GM21367 (cell line): ENCODE data around the gene CDK5RAP2.

ENCODE experiments used
- ATAC-seq: cut with Tn5 transposase; IDR thresholded peaks from one replicate; pipeline ENCODE4 v1.9.1; 2021; ENCODE audit not compliant: unreplicated experiment

The CDK5RAP2 gene

DNA sequence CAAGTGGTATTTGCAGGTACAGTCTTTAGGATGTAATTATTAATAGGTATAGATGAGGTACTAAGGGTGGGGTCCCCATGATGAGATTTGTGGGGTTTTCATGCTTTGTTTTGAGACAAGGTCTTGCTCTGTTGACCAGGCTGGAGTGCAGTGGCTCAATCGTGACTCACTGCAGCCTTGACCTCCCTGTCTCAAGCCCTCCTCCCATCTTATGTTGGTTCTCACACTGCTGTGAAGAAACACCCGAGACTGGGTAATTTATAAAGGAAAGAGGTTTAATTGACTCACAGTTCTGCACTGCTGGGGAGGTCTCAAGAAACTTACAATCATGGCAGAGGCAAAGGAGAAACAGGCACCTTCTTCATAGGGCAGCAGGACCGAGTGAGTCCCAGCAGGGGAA is 217.5 kb downstream of the CDK5RAP2 start:
- no peak for ATAC-seq

- no peak for ATAC-seq
These were observed 218.4 kb downstream of the CDK5RAP2 start for GRCh38 chr9:120361551-120361950.

DNA sequence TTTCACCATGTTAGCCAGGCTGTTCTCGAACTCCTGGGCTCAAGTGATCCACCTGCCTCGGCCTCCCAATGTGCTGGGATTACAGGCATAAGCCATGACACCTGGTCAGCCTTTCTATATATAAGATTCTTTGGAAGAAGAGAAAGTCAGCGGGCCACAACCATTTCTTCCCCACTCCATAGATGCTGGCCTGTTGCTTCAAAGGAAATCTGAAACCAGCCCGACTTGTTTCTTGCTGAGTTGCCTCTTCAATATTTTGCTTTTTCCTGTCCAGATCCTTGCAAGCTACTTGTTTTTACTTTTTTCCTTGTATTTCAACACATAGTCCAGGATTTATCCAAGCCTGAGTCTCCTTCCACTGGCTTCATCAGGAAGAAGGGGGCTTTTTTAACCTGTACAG is 219.5 kb downstream of the CDK5RAP2 start:
- no peak for ATAC-seq

- no peak for ATAC-seq
These were observed 219.9 kb downstream of the CDK5RAP2 start for GRCh38 chr9:120360046-120360445.

- no peak for ATAC-seq
These were observed 221.1 kb downstream of the CDK5RAP2 start for GRCh38 chr9:120358877-120359276.

DNA sequence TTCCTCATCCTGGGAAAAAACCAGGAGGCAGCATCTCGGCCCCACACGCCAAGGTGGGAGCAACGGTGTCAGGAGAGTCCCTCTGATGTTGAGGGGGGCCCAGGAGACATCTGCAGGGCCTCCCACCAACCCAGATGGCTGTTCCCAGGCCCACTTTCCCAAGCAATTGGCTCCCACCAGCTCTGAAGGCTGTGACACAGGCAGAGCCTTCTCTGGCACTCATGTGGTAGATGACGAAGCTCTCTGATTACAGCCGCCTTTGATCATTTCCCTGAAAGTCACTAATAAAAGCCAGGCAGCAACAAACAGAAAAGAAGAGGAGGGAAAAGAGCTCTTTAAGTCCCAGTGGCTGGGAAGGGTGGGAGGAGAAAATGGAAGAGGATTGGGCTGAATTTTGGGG is 226.5 kb downstream of the CDK5RAP2 start:
- no peak for ATAC-seq

DNA sequence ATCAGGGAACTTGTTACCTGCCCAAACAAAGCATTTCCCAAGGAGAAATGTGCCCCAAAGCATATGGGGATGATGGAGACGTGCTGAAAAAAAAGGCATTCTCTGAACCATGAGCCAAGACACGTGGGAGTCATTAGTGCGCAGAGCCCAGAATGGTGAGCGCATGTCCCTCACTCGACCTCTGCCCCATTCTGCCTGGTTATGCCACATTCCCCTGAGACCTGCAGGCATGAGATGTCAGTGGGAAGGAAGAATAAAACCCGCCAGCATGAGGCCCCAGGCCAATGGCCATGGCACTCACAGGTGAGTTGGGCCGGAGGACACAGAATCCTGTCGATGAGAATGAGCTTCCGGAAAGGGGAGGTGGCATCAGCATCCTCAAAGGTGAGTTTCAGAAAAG is 228.9 kb downstream of the CDK5RAP2 start:
- no peak for ATAC-seq

DNA sequence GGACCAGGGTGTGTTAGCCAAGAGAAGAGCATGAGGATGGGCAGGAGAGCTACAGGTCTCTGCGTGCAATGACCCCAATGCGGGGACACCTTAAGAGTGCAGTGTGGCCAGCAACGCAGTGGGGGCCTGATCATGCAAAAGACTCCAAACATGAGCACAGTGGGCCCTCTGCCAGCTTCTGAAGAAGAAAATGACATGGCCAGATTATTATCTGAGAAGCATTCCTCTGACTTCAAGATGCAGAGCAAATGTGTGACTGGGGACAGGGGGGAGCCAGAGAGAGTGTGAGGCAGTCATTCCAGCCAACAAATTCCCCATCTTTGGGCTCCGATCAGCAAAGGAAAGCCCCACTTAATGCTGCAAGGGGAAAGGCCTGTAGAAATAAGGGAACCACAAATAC is 229.4 kb downstream of the CDK5RAP2 start:
- no peak for ATAC-seq

- ATAC-seq, result no peak
These were observed 231.0 kb downstream of the CDK5RAP2 start for GRCh38 chr9:120348951-120349429.

GRCh38 chr9:120345379-120345778 is 234.6 kb downstream of the CDK5RAP2 start:
- ATAC-seq, result no peak

DNA sequence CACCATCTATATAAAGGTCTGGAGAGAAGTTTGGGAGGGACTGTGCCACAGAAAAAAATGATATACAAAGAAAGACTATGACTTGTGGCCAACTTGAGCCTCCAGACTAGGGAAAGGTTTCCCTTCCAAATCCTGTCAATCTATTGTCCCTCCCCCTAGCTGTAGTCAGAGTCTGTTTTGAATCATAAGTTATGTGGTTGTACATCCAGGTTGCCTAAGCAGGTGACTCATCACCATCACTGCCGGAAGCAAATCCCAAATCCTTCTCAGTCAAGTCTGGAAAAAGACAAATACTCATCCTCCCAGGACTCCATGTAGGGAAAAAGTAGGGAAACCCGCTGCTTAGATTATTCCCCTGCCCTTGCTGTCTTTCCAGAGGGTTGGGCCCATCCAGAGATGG is 235.7 kb downstream of the CDK5RAP2 start:
- ATAC-seq, result no peak

DNA sequence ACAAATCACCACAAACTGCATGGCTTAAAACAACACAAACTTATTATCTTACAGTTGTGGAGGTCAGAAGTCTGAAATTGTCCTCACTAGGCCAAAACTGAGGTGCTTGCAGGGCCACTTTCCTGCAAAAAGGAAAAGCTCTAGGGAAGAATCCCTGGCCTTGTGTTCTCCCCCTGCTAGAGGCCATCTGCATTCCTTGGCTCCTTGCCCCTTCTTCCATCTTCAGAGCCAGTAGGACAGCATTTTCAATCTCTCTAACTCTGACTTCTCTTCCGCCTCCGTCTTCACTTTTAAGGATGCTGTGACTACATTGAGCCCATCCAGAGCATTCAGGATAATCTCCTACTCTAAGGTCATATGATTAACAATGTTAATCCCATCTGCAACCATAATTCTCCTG is 236.6 kb downstream of the CDK5RAP2 start:
- no peak for ATAC-seq
